ENCODE measurements around the gene SYT14. TPM values are rescaled to one million over a fixed set of nuclear protein-coding genes. Genes with fewer than 3 reads are reported as not detected.
"Not testable (repeated sequence)": the region's sequence is repeated elsewhere in the genome, so short reads cannot be mapped to it uniquely, and the experiment has no call there.

SYT14 gene
- polyA plus RNA-seq, 2 donors, result under 0.01 TPM

DNA sequence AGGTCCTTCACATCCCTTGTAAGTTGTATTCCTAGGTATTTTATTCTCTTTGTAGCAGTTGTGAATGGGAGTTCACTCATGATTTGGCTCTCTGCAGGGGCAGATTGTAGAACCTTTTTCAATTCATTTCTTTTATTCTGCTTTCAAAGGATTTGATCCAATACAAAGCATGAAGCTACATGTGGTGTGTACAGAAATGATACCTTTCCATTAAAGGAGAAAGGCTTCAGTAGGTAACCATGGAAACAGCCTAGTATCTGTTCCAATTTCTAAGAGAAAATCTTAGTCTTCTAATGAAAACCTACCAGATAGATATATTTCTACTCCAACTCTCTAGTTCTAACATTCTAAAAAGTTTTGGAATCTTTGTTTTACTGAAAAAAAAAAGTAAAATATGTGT, 105.0 kb downstream of the SYT14 start:
- Histone ChIP-seq H3K27me3 (ENCODE audit: control insufficient read depth in 1 of 2, insufficient read depth in 2 of 2, low read length in 2 of 2) (no peaks in the 10 kb centered on the region), H3K9me3 (ENCODE audit: control insufficient read depth in 2 of 2, insufficient read depth in 1 of 2, low read depth in 1 of 2, low read length in 1 of 2) (no peaks in the 10 kb centered on the region), H3K4me1 (ENCODE audit: control insufficient read depth in 2 of 2, insufficient read depth in 2 of 2, low read length in 1 of 2) (no peaks in the 10 kb centered on the region), H3K36me3 (ENCODE audit: control insufficient read depth in 2 of 2, insufficient read depth in 2 of 2, low read length in 1 of 2) (no peaks in the 10 kb centered on the region), H3K27ac (ENCODE audit: low read depth in 2 of 2, low read length in 1 of 2) (no peak overlapping the region), H3K4me3 (ENCODE audit: low read depth in 1 of 2, low read length in 2 of 2) (no peak overlapping the region)

DNA sequence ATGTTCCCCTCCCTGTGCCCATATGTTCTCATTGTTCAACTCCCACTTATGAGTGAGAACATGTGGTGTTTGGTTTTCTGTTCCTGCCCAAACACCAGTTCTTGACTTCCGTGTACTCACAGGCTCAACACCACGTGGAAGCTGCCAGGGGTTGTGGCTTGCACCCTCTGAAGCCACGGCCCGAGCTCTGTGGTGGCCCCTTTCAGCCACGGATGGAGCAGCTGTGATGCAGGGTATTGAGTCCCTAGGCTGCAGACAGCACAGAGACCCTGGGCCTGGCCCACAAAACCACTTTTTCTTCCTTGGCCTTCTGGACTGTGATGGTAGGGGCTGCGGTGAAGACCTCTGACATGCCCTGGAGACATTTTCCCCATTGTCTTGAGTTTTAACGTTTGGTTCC, 111.6 kb downstream of the SYT14 start:
- Histone ChIP-seq H3K27me3 (ENCODE audit: control insufficient read depth in 1 of 2, insufficient read depth in 2 of 2, low read length in 2 of 2) (no peaks in the 10 kb centered on the region), H3K36me3 (ENCODE audit: control insufficient read depth in 2 of 2, insufficient read depth in 2 of 2, low read length in 1 of 2) (no peaks in the 10 kb centered on the region), H3K9me3 (ENCODE audit: control insufficient read depth in 2 of 2, insufficient read depth in 1 of 2, low read depth in 1 of 2, low read length in 1 of 2) (no peaks in the 10 kb centered on the region), H3K27ac (ENCODE audit: low read depth in 2 of 2, low read length in 1 of 2) (no peak overlapping the region), H3K4me1 (ENCODE audit: control insufficient read depth in 2 of 2, insufficient read depth in 2 of 2, low read length in 1 of 2) (no peaks in the 10 kb centered on the region), H3K4me3 (ENCODE audit: low read depth in 1 of 2, low read length in 2 of 2) (no peak overlapping the region)
- WGBS, 2 donors, result 73 to 74% methylated on average over 7 of the region's 7 CpGs

DNA sequence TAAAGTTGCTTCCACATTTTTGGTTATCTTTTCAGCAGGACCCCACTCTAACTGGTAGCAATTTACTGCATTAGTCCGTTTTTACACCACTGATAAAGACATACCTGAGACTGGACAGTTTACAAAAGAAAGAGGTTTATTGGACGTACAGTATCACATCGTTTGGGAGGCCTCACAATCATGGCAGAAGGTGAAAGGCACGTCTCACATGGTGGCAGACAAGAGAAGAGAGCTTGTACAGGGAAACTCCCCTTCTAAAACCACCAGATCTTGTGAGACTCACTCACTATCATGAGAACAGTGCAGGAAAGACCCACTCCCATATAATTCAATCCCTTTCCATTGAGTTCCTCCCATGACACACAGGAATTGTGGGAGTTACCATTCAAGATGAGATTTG, 112.5 kb downstream of the SYT14 start:
- H3K4me3 ChIP-seq (ENCODE audit: low read depth in 1 of 2, low read length in 2 of 2); H3K27ac ChIP-seq (ENCODE audit: low read depth in 2 of 2, low read length in 1 of 2); H3K9me3 ChIP-seq (ENCODE audit: control insufficient read depth in 2 of 2, insufficient read depth in 1 of 2, low read depth in 1 of 2, low read length in 1 of 2); H3K36me3 ChIP-seq (ENCODE audit: control insufficient read depth in 2 of 2, insufficient read depth in 2 of 2, low read length in 1 of 2); H3K27me3 ChIP-seq (ENCODE audit: control insufficient read depth in 1 of 2, insufficient read depth in 2 of 2, low read length in 2 of 2); H3K4me1 ChIP-seq (ENCODE audit: control insufficient read depth in 2 of 2, insufficient read depth in 2 of 2, low read length in 1 of 2): not testable (repeated sequence)
- whole genome bisulfite sequencing, 2 donors, result 51 to 62% methylated on average over 4 of the region's 4 CpGs

DNA sequence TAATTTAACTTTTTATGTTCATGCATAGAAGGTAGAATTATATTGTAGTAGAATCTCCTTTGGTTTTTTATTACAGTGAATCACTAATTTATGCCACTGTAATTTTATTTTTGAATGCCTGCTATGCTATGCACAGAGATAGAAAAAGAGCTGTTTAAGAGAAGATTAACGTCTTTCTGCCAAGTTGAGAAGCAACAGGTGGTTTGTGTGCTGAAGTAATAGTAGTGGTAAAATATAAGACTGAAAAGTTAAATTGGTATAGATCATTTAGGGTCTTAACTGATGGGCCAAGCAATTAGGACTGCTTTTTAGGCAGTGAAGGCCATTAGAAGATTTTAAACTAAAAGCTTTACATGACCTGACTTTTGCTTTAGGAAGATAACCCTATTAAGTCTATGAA, 115.1 kb downstream of the SYT14 start:
- Histone ChIP-seq H3K4me3 (ENCODE audit: low read depth in 1 of 2, low read length in 2 of 2) (no peak overlapping the region), H3K27me3 (ENCODE audit: control insufficient read depth in 1 of 2, insufficient read depth in 2 of 2, low read length in 2 of 2) (no peaks in the 10 kb centered on the region), H3K4me1 (ENCODE audit: control insufficient read depth in 2 of 2, insufficient read depth in 2 of 2, low read length in 1 of 2) (no peaks in the 10 kb centered on the region), H3K9me3 (ENCODE audit: control insufficient read depth in 2 of 2, insufficient read depth in 1 of 2, low read depth in 1 of 2, low read length in 1 of 2) (no peaks in the 10 kb centered on the region), H3K27ac (ENCODE audit: low read depth in 2 of 2, low read length in 1 of 2) (no peak overlapping the region), H3K36me3 (ENCODE audit: control insufficient read depth in 2 of 2, insufficient read depth in 2 of 2, low read length in 1 of 2) (no peaks in the 10 kb centered on the region)
- 54 to 63% methylated on average over 1 of the region's 1 CpG for WGBS, 2 donors

DNA sequence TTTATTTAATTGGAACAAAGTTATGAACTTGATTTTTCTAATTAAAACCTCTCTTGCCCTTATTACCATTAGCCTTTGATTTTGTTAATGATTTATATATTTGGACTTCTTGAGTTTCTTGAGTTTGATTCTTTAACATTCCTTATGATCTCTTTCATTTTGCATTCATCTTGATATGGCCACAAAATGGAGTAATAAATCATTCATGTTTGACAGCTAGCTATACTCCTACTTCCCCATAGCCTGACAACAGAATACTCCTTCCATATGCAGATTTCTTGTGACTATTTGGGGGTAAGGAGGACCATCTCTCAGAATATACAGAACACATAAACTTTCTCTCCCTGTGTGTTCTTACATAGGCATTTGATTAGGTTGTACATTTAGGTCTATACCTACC, 119.6 kb downstream of the SYT14 start:
- Histone ChIP-seq H3K27me3 (ENCODE audit: control insufficient read depth in 1 of 2, insufficient read depth in 2 of 2, low read length in 2 of 2) (no peaks in the 10 kb centered on the region), H3K4me3 (ENCODE audit: low read depth in 1 of 2, low read length in 2 of 2) (no peak overlapping the region), H3K36me3 (ENCODE audit: control insufficient read depth in 2 of 2, insufficient read depth in 2 of 2, low read length in 1 of 2) (no peaks in the 10 kb centered on the region), H3K27ac (ENCODE audit: low read depth in 2 of 2, low read length in 1 of 2) (no peak overlapping the region), H3K9me3 (ENCODE audit: control insufficient read depth in 2 of 2, insufficient read depth in 1 of 2, low read depth in 1 of 2, low read length in 1 of 2) (no peaks in the 10 kb centered on the region), H3K4me1 (ENCODE audit: control insufficient read depth in 2 of 2, insufficient read depth in 2 of 2, low read length in 1 of 2) (no peaks in the 10 kb centered on the region)

DNA sequence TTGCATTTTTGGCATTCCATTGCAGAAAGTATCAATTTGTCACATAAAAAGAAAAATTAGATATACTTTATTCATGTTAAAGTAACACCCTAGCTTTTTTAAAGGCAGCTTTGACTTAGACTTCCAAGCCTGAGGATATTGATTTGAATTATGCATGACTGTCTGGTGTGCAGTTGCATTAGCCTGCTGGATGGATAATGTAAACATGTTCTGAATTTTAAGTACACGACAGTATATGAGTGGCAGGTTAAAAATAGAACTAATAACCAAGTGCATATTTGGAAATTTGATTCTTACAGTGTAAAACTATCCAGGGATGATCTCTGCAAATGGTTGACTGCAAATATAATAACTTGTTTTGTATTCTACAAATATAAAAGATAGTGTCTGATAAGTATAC, 124.0 kb downstream of the SYT14 start:
- Histone ChIP-seq H3K4me1 (ENCODE audit: control insufficient read depth in 2 of 2, insufficient read depth in 2 of 2, low read length in 1 of 2) (no peaks in the 10 kb centered on the region), H3K9me3 (ENCODE audit: control insufficient read depth in 2 of 2, insufficient read depth in 1 of 2, low read depth in 1 of 2, low read length in 1 of 2) (no peaks in the 10 kb centered on the region), H3K4me3 (ENCODE audit: low read depth in 1 of 2, low read length in 2 of 2) (no peak overlapping the region), H3K36me3 (ENCODE audit: control insufficient read depth in 2 of 2, insufficient read depth in 2 of 2, low read length in 1 of 2) (no peaks in the 10 kb centered on the region), H3K27me3 (ENCODE audit: control insufficient read depth in 1 of 2, insufficient read depth in 2 of 2, low read length in 2 of 2) (no peaks in the 10 kb centered on the region), H3K27ac (ENCODE audit: low read depth in 2 of 2, low read length in 1 of 2) (no peak overlapping the region)
- 23 to 33% methylated on average over 1 of the region's 1 CpG for WGBS, 2 donors

DNA sequence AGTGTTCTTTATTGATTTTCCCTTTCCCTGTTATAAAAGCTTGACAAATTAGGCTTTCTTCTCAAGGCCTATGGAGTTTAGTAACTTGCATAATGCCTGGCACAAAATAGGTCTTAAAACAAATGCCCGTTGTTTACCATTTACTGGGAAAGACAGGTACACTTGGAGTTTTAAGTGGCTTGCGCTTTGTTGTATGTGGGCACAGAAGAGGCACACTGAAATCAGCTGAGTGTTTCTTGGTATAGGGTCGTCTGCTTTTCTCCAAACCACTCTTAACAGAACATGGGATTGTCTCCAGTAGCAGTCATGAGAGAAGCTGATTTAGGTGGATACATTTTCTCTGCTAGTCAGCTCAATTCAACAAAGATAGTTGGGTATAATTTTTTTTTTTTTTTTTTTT, 132.5 kb downstream of the SYT14 start:
- WGBS, 2 donors, result 68 to 77% methylated on average over 3 of the region's 3 CpGs
- Histone ChIP-seq H3K4me3 (ENCODE audit: low read depth in 1 of 2, low read length in 2 of 2) (no peak overlapping the region), H3K9me3 (ENCODE audit: control insufficient read depth in 2 of 2, insufficient read depth in 1 of 2, low read depth in 1 of 2, low read length in 1 of 2) (peaks cover 0 to 2% of the 10 kb centered on the region in 2 donors)

DNA sequence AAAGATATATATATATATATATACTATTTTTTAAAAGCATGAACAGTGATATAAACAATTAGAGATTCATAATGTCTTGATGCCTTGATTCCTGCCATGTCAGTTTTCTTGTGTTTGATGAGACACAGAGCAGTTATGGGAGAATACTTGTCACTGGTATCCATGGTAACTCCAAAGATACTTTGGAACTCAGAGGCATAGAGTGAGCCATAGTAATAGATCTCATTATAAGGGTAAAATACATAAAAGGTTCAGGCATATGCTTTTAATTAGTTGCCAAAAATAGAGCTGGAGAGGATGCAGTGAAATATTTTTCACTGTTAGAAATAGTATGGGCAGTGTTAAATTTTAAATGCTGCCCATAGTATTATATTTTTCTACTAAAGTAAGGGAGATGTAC, 134.1 kb downstream of the SYT14 start:
- no peaks in the 10 kb centered on the region for H3K36me3 ChIP-seq (ENCODE audit: control insufficient read depth in 2 of 2, insufficient read depth in 2 of 2, low read length in 1 of 2)
- H3K27ac ChIP-seq (ENCODE audit: low read depth in 2 of 2, low read length in 1 of 2), result no peak overlapping the region
- no peak overlapping the region for H3K4me3 ChIP-seq (ENCODE audit: low read depth in 1 of 2, low read length in 2 of 2)
- no peaks in the 10 kb centered on the region for H3K4me1 ChIP-seq (ENCODE audit: control insufficient read depth in 2 of 2, insufficient read depth in 2 of 2, low read length in 1 of 2)
- H3K9me3 ChIP-seq (ENCODE audit: control insufficient read depth in 2 of 2, insufficient read depth in 1 of 2, low read depth in 1 of 2, low read length in 1 of 2), result peaks cover 0 to 2% of the 10 kb centered on the region in 2 donors
- H3K27me3 ChIP-seq (ENCODE audit: control insufficient read depth in 1 of 2, insufficient read depth in 2 of 2, low read length in 2 of 2), result no peaks in the 10 kb centered on the region

More for the DNA sequence above, 132.5 kb downstream of the SYT14 start:
- Histone ChIP-seq H3K27ac (ENCODE audit: low read depth in 2 of 2, low read length in 1 of 2) (no peak overlapping the region), H3K4me1 (ENCODE audit: control insufficient read depth in 2 of 2, insufficient read depth in 2 of 2, low read length in 1 of 2) (no peaks in the 10 kb centered on the region), H3K27me3 (ENCODE audit: control insufficient read depth in 1 of 2, insufficient read depth in 2 of 2, low read length in 2 of 2) (no peaks in the 10 kb centered on the region), H3K36me3 (ENCODE audit: control insufficient read depth in 2 of 2, insufficient read depth in 2 of 2, low read length in 1 of 2) (no peaks in the 10 kb centered on the region)

DNA sequence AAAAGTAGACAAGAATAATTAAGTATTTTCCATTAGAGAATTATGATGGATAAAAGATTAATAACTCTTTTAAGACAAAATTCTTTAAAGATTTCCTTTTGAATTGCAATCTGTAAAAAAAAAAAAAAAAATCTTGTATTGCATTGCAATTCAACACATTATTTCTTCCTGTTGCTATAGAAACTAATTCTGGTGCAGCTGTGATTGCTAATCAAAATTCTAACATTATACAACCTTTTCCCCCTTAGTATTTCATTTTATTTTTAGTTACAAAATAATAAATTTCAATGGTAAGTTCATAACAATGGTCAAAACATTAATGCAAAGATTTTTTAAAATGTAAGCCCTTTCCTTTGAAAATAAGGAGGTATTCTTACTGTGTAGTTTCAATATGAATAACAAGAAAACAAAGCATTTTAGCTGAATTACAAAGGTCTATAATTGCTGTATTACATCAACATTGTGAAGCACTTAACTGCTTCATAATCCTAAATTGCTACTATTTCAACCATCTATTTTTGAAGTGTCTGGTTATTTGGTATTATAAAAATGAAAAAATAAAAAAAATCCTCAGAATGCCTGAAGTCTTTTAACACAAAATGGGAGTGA, 135.0 kb downstream of the SYT14 start:
- peaks cover 0 to 2% of the 10 kb centered on the region in 2 donors for H3K9me3 ChIP-seq (ENCODE audit: control insufficient read depth in 2 of 2, insufficient read depth in 1 of 2, low read depth in 1 of 2, low read length in 1 of 2)
- no peaks in the 10 kb centered on the region for H3K4me1 ChIP-seq (ENCODE audit: control insufficient read depth in 2 of 2, insufficient read depth in 2 of 2, low read length in 1 of 2)
- no peak overlapping the region for H3K27ac ChIP-seq (ENCODE audit: low read depth in 2 of 2, low read length in 1 of 2)
- H3K27me3 ChIP-seq (ENCODE audit: control insufficient read depth in 1 of 2, insufficient read depth in 2 of 2, low read length in 2 of 2), result no peaks in the 10 kb centered on the region
- no peak overlapping the region for H3K4me3 ChIP-seq (ENCODE audit: low read depth in 1 of 2, low read length in 2 of 2)
- no peaks in the 10 kb centered on the region for H3K36me3 ChIP-seq (ENCODE audit: control insufficient read depth in 2 of 2, insufficient read depth in 2 of 2, low read length in 1 of 2)

DNA sequence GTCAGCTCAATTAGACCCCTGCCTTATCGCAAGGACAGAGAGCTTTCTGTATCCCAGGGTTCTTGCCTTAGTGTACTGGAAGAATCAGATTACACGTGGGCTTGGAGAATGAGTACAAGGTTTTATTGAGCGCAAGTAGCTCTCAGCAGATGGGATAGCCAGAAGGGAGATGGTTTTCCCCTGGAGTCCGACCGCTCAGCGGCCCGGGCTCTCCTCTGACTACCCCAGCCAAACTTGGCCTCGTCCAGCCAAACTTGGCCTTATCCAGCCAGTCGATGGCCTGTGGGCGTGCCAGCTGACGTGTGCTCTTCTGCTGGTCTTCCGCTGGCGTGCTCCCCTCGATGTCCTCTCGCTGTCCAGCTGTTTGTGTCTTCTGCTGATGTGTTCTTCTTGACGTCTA, 136.9 kb downstream of the SYT14 start:
- no peak overlapping the region for H3K4me3 ChIP-seq (ENCODE audit: low read depth in 1 of 2, low read length in 2 of 2)
- H3K27ac ChIP-seq (ENCODE audit: low read depth in 2 of 2, low read length in 1 of 2), result no peak overlapping the region
- H3K27me3 ChIP-seq (ENCODE audit: control insufficient read depth in 1 of 2, insufficient read depth in 2 of 2, low read length in 2 of 2), result no peaks in the 10 kb centered on the region
- no peaks in the 10 kb centered on the region for H3K4me1 ChIP-seq (ENCODE audit: control insufficient read depth in 2 of 2, insufficient read depth in 2 of 2, low read length in 1 of 2)
- no peaks in the 10 kb centered on the region for H3K36me3 ChIP-seq (ENCODE audit: control insufficient read depth in 2 of 2, insufficient read depth in 2 of 2, low read length in 1 of 2)
- peaks cover 0 to 2% of the 10 kb centered on the region in 2 donors for H3K9me3 ChIP-seq (ENCODE audit: control insufficient read depth in 2 of 2, insufficient read depth in 1 of 2, low read depth in 1 of 2, low read length in 1 of 2)
- WGBS, 2 donors, result 87 to 91% methylated on average over 16 of the region's 16 CpGs
